K562 (cell line): ENCODE data around the gene MC1R. TPM values are rescaled to one million over a fixed set of nuclear protein-coding genes. Genes with fewer than 3 reads are reported as not detected.

Experiments
- AFF1 ChIP-seq, 2 experiments: fragments of 450-650 bp; IDR thresholded peaks; 2 replicates each; pipeline ENCODE4 v1.6.1; 2018; ENCODE audit warnings: mild to moderate bottlenecking in 2 of 2, low read depth in 1 of 2; ENCODE audit not compliant: partially characterized antibody in 2 of 2
- BDP1 ChIP-seq: IDR thresholded peaks from 3 replicates; pipeline ENCODE4 v1.6.1; 2011; ENCODE audit not compliant: insufficient read length, insufficient read depth
- CTCF ChIP-seq, 3 experiments: IDR thresholded peaks in 2 of 3; conservative IDR thresholded peaks in 1 of 3; 2 replicates each; pipeline ENCODE4 v1.5.1; 2011 to 2012; ENCODE audit warnings: low read length in 3 of 3, mild to moderate bottlenecking in 3 of 3, control low read depth in 2 of 3, improper control_type of control experiment in 1 of 3, inconsistent platforms in 1 of 3, low read depth in 1 of 3, mixed read lengths in 1 of 3, moderate library complexity in 1 of 3; ENCODE audit not compliant: insufficient read depth in 2 of 3
- DPF2 ChIP-seq: fragments of 450-650 bp; IDR thresholded peaks from 2 replicates; pipeline ENCODE4 v1.6.1; 2016
- ETS2 ChIP-seq: IDR thresholded peaks from 2 replicates; pipeline ENCODE4 v1.6.1; 2016; ENCODE audit warnings: borderline replicate concordance, missing genetic modification characterization, mild to moderate bottlenecking, moderate library complexity, missing compliant biosample characterization; ENCODE audit not compliant: poor library complexity, severe bottlenecking
- EWSR1 ChIP-seq: fragments of 450-650 bp; IDR thresholded peaks from 2 replicates; pipeline ENCODE4 v1.6.1; 2018; ENCODE audit warnings: borderline replicate concordance, mild to moderate bottlenecking, low read depth, moderate library complexity; ENCODE audit not compliant: partially characterized antibody
- MCM2 ChIP-seq: fragments of 450-650 bp; IDR thresholded peaks from 2 replicates; pipeline ENCODE4 v1.6.1; 2017; ENCODE audit warnings: low read depth, mild to moderate bottlenecking
- PTTG1 ChIP-seq: fragments of 450-650 bp; IDR thresholded peaks from 2 replicates; pipeline ENCODE4 v1.6.1; 2016; ENCODE audit warnings: low read depth, mild to moderate bottlenecking, missing genetic modification characterization, missing compliant biosample characterization
- RCOR1 ChIP-seq, 2 experiments: IDR thresholded peaks; 2 replicates each; pipeline ENCODE4 v1.6.1; 2012; ENCODE audit warnings: low read depth in 2 of 2, low read length in 2 of 2, borderline replicate concordance in 1 of 2, improper control_type of control experiment in 1 of 2
- RFX7 ChIP-seq: fragments of 250-450 bp; sonication (Bioruptor Pico); IDR thresholded peaks from 2 replicates; pipeline ENCODE4 v1.5.1; 2021; ENCODE audit warnings: mild to moderate bottlenecking
- TCF7L2 ChIP-seq: fragments of 150-350 bp; IDR thresholded peaks from 2 replicates; pipeline ENCODE4 v1.6.1; 2016; ENCODE audit warnings: low read depth, mild to moderate bottlenecking, low read length, moderate library complexity
- ZNF280B ChIP-seq: fragments of 250-450 bp; sonication (Bioruptor Pico); IDR thresholded peaks from 2 replicates; pipeline ENCODE4 v1.5.1; 2021; ENCODE audit warnings: mild to moderate bottlenecking
- polyA plus RNA-seq, 8 experiments: library from polyadenylated mRNA; depleted of rRNA in 4 of 8; stranded (reverse) in 5 of 8; unstranded in 3 of 8; fragments of >200 nt; fragmentation: Nextera tagmentation in 2 of 8; fragmentation: Illumina TruSeq in 1 of 8; extraction: Ambion mirVana in 2 of 8; extraction: Trizol in 1 of 8; gene quantifications; 2 replicates each; pipeline versions ENCODE4 v1.2.1 to v1.2.3, GENCODE V29; 2011 to 2014; ENCODE audit warnings: inconsistent platforms in 1 of 8, missing spikeins in 1 of 8
- total RNA-seq, 7 experiments: library from RNA; depleted of rRNA in 6 of 7; stranded (reverse); fragments of >200 nt in 6 of 7; fragmentation: Illumina TruSeq in 2 of 7; extraction: Trizol in 2 of 7; gene quantifications; 2 replicates each; pipeline versions ENCODE4 v1.2.1 to v1.2.3, GENCODE V29; 2011 to 2021; ENCODE audit warnings: low replicate concordance in 1 of 7
- TF ChIP-seq, protein P1 (sequence below): fragments of 200-800 bp; sonication (Bioruptor generic); IDR thresholded peaks from 2 replicates; pipeline ENCODE4 v1.6.1; 2016; ENCODE audit warnings: missing genetic modification characterization, missing compliant biosample characterization

Gene MC1R
- total and polyA plus RNA-seq, 9 of the 15 experiments (the other 6 are each of a cell fraction or from before 2014, with no cell fraction given) = 0.14 to 5.3 (median 2.5) TPM; not detected in 1

GRCh38 chr16:89873109-89873971 lies 45.3 kb upstream of the MC1R start, which contains the start of gene TCF25 (continued):
- TF ChIP-seq, protein P1, sequence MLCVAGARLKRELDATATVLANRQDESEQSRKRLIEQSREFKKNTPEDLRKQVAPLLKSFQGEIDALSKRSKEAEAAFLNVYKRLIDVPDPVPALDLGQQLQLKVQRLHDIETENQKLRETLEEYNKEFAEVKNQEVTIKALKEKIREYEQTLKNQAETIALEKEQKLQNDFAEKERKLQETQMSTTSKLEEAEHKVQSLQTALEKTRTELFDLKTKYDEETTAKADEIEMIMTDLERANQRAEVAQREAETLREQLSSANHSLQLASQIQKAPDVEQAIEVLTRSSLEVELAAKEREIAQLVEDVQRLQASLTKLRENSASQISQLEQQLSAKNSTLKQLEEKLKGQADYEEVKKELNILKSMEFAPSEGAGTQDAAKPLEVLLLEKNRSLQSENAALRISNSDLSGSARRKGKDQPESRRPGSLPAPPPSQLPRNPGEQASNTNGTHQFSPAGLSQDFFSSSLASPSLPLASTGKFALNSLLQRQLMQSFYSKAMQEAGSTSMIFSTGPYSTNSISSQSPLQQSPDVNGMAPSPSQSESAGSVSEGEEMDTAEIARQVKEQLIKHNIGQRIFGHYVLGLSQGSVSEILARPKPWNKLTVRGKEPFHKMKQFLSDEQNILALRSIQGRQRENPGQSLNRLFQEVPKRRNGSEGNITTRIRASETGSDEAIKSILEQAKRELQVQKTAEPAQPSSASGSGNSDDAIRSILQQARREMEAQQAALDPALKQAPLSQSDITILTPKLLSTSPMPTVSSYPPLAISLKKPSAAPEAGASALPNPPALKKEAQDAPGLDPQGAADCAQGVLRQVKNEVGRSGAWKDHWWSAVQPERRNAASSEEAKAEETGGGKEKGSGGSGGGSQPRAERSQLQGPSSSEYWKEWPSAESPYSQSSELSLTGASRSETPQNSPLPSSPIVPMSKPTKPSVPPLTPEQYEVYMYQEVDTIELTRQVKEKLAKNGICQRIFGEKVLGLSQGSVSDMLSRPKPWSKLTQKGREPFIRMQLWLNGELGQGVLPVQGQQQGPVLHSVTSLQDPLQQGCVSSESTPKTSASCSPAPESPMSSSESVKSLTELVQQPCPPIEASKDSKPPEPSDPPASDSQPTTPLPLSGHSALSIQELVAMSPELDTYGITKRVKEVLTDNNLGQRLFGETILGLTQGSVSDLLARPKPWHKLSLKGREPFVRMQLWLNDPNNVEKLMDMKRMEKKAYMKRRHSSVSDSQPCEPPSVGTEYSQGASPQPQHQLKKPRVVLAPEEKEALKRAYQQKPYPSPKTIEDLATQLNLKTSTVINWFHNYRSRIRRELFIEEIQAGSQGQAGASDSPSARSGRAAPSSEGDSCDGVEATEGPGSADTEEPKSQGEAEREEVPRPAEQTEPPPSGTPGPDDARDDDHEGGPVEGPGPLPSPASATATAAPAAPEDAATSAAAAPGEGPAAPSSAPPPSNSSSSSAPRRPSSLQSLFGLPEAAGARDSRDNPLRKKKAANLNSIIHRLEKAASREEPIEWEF (CRISPR knock-in tag) = no peak
- TF ChIP-seq RFX7 (CRISPR knock-in tag) (no peak), EWSR1 (no peak), RCOR1 (IDR thresholded peaks at IDR 0.05; ENCODE audit: borderline replicate concordance in 1 of 2, low read depth in 2 of 2, low read length in 2 of 2) (no peak), ZNF280B (no peak), TCF7L2 (no peak), AFF1 (IDR thresholded peaks at IDR 0.05; ENCODE audit: low read depth in 1 of 2, partially characterized antibody in 2 of 2) (no peak), CTCF (IDR thresholded peaks at IDR 0.05 in 2 of 3, conservative IDR thresholded peaks at IDR 0.05 in 1 of 3; ENCODE audit: insufficient read depth in 2 of 3, low read depth in 1 of 3, low read length in 3 of 3) (no peak), PTTG1 (tag) (no peak), DPF2 (0 out of 2 replicates have a peak, but pooled peaks have one; percentile 39), ETS2 (tag) (no peak), BDP1 (no peak), MCM2 (no peak)
